PC-9 (cell line): ENCODE measurements around the gene STEAP3. TPM values are rescaled to one million over a fixed set of nuclear protein-coding genes. Genes with fewer than 3 reads are reported as not detected.
A peak's percentile ranks its signal among the peaks of the same experiment; 100 is the strongest.

ENCODE experiments used
- BruUV-seq: library from RNA; stranded (reverse); fragments of 400-500 nt; replicated peaks from 2 replicates; lab custom pipeline; 2021; lab: Mats Ljungman, UMichigan
- CTCF ChIA-PET: fragments of 300-600 bp; sonication (Branson Sonifier 250); formaldehyde crosslinking; loops from one replicate; lab custom pipeline; 2022; ENCODE audit warnings: antibody characterized with exemption; lab: Charles Lee
- POLR2A ChIA-PET: fragments of 300-600 bp; sonication (Branson Sonifier 250); formaldehyde crosslinking; loops from one replicate; lab custom pipeline; 2022; ENCODE audit warnings: antibody characterized with exemption; ENCODE audit not compliant: unreplicated experiment; lab: Charles Lee
- DNase-seq, 2 experiments: peaks; one replicate each; pipeline versions ENCODE4 v3.0.0 to v3.0.0-alpha.2; 2015 to 2022; ENCODE audit warnings: mixed read lengths in 1 of 2
- H2AFZ ChIP-seq: fragments of 200-600 bp; sonication (generic); 2 replicates; pipeline ENCODE4 v1.8.1; 2017; ENCODE audit warnings: antibody characterized with exemption
- H3F3A ChIP-seq: fragments of 200-600 bp; sonication (generic); 2 replicates; pipeline ENCODE4 v1.8.1; 2017; ENCODE audit warnings: antibody characterized with exemption, mild to moderate bottlenecking, low read depth; ENCODE audit not compliant: insufficient read depth
- H3K27ac ChIP-seq: fragments of 200-600 bp; sonication (generic); 2 replicates; pipeline ENCODE4 v1.6.1; 2016; ENCODE audit warnings: mixed run types
- H3K27me3 ChIP-seq: fragments of 200-600 bp; sonication (generic); 2 replicates; pipeline ENCODE4 v1.6.1; 2016; ENCODE audit warnings: low read depth, mixed run types; ENCODE audit not compliant: insufficient read depth
- H3K36me3 ChIP-seq: fragments of 200-600 bp; sonication (generic); 2 replicates; pipeline ENCODE4 v1.6.1; 2016; ENCODE audit warnings: low read depth, mixed run types
- H3K4me1 ChIP-seq: fragments of 200-600 bp; sonication (generic); replicated peaks from 2 replicates; pipeline ENCODE4 v1.6.1; 2016; ENCODE audit warnings: mixed run types; ENCODE audit not compliant: insufficient read depth
- H3K4me2 ChIP-seq: fragments of 200-600 bp; sonication (generic); 2 replicates; pipeline ENCODE4 v1.6.1; 2017; ENCODE audit warnings: mixed run types
- H3K4me3 ChIP-seq: fragments of 200-600 bp; sonication (generic); 2 replicates; pipeline ENCODE4 v1.6.1; 2016; ENCODE audit warnings: mixed run types
- H3K79me2 ChIP-seq: fragments of 200-600 bp; sonication (generic); 2 replicates; pipeline ENCODE4 v1.6.1; 2017; ENCODE audit warnings: low read depth, mixed run types
- H3K9me2 ChIP-seq: fragments of 200-600 bp; sonication (generic); 2 replicates; pipeline ENCODE4 v1.8.1; 2017; ENCODE audit warnings: mild to moderate bottlenecking; ENCODE audit not compliant: insufficient read depth
- H3K9me3 ChIP-seq: fragments of 200-600 bp; sonication (generic); 2 replicates; pipeline ENCODE4 v1.8.1; 2016; ENCODE audit warnings: low read depth; ENCODE audit not compliant: insufficient read depth
- H4K20me1 ChIP-seq: fragments of 200-600 bp; sonication (generic); 2 replicates; pipeline ENCODE4 v1.8.1; 2017; ENCODE audit not compliant: insufficient read depth
- CTCF ChIP-seq: fragments of 200-600 bp; sonication (generic); conservative IDR thresholded peaks from 2 replicates; pipeline ENCODE4 v1.6.1; 2017; ENCODE audit warnings: mixed run types, antibody characterized with exemption, mild to moderate bottlenecking, moderate library complexity
- EZH2 ChIP-seq: fragments of 200-600 bp; sonication (generic); IDR thresholded peaks from 2 replicates; pipeline ENCODE4 v1.8.0; 2017; ENCODE audit warnings: antibody characterized with exemption, low read depth
- intact Hi-C: fragments of 100-400 bp; cut with micrococcal nuclease; formaldehyde crosslinking; loops from one replicate; pipeline ENCODE4 v1.10.0; 2022; ENCODE audit not compliant: unreplicated experiment
- total RNA-seq: library from RNA; stranded (reverse); gene quantifications from 2 replicates; pipeline ENCODE4 v1.2.3, GENCODE V29; 2021

The STEAP3 gene
- total RNA-seq, 1 experiment from 2014 or later, result 23.0 TPM

- intact Hi-C loops, result no loop called here
Measured at GRCh38 chr2:119184512-119184911, 39.1 kb upstream of the STEAP3 start.

GRCh38 chr2:119190321-119191111 is 33.1 kb upstream of the STEAP3 start:
- BruUV-seq, result no TSS peak
- Histone ChIP-seq H3K9me2 (no peaks in the 10 kb centered on the region), H3K27me3 (no peaks in the 10 kb centered on the region), H3F3A (no peaks in the 10 kb centered on the region), H3K4me2 (no peak overlapping the region), H3K9me3 (no peaks in the 10 kb centered on the region), H3K79me2 (no peaks in the 10 kb centered on the region), H3K4me3 (no peak overlapping the region), H3K36me3 (no peaks in the 10 kb centered on the region), H2AFZ (no peak overlapping the region), H3K4me1 (peaks cover 6% of the 10 kb centered on the region; the same call in 1 of the 2 replicates), H3K27ac (no peak overlapping the region), H4K20me1 (no peaks in the 10 kb centered on the region)
- CTCF ChIA-PET, result interaction anchor here (0.6 kb wide), 1 partner anchor 73 kb away, joined by 6 read pairs; no protein-coding TSS in a partner anchor
- peak in 1 of 2 experiments; percentile 56 for DNase-seq
- TF ChIP-seq CTCF (no peak), EZH2 (no peak)
- POLR2A ChIA-PET, result no interaction called here
- intact Hi-C loops, result no loop called here

More at GRCh38 chr2:119184512-119184911, 39.1 kb upstream of the STEAP3 start:
- H3F3A ChIP-seq, result no peaks in the 10 kb centered on the region
- H3K36me3 ChIP-seq, result no peaks in the 10 kb centered on the region
- no peaks in the 10 kb centered on the region for H3K27me3 ChIP-seq
- H3K79me2 ChIP-seq, result no peaks in the 10 kb centered on the region
- TF ChIP-seq CTCF, result no peak
- no peak for TF ChIP-seq EZH2
- no peak overlapping the region for H2AFZ ChIP-seq
- no peak for DNase-seq
- no peak overlapping the region for H3K4me3 ChIP-seq
- H3K4me1 ChIP-seq, result peaks cover 15% of the 10 kb centered on the region
- H4K20me1 ChIP-seq, result no peaks in the 10 kb centered on the region
- no peaks in the 10 kb centered on the region for H3K9me2 ChIP-seq
- no peaks in the 10 kb centered on the region for H3K9me3 ChIP-seq
- BruUV-seq, result no TSS peak
- H3K4me2 ChIP-seq, result no peak overlapping the region
- ChIA-PET POLR2A (no interaction called here), CTCF (no interaction called here)
- no peak overlapping the region for H3K27ac ChIP-seq

- no TSS peak for BruUV-seq
- Histone ChIP-seq H3K4me1 (peaks cover 28% of the 10 kb centered on the region), H3K9me2 (no peaks in the 10 kb centered on the region), H3K79me2 (no peaks in the 10 kb centered on the region), H3K27ac (no peak overlapping the region), H4K20me1 (no peaks in the 10 kb centered on the region), H3K9me3 (no peaks in the 10 kb centered on the region), H3K27me3 (no peaks in the 10 kb centered on the region), H2AFZ (no peak overlapping the region), H3K36me3 (no peaks in the 10 kb centered on the region), H3K4me3 (no peak overlapping the region), H3K4me2 (no peak overlapping the region), H3F3A (peaks cover 8% of the 10 kb centered on the region; the same call in 1 of the 2 replicates)
- no peak for DNase-seq
- intact Hi-C loops, result no loop called here
- TF ChIP-seq EZH2, result no peak
- no peak for TF ChIP-seq CTCF
- CTCF ChIA-PET, result no interaction called here
- POLR2A ChIA-PET, result no interaction called here
Measured at GRCh38 chr2:119192893-119193292, 30.7 kb upstream of the STEAP3 start.
